HG03442 (cell line): ENCODE measurements around the gene EIF2B1.

ENCODE experiments used
- ATAC-seq: cut with Tn5 transposase; IDR thresholded peaks from one replicate; pipeline ENCODE4 v1.9.1; 2021; ENCODE audit warnings: mild to moderate bottlenecking, moderate library complexity; ENCODE audit not compliant: unreplicated experiment

Gene EIF2B1

GRCh38 chr12:123572391-123572790 lies 61.1 kb downstream of the EIF2B1 start:
- no peak for ATAC-seq

GRCh38 chr12:123571343-123571813 lies 62.1 kb downstream of the EIF2B1 start:
- ATAC-seq: no peak
